PC-3 (cell line): ENCODE data around the gene PALB2. TPM values are rescaled to one million over a fixed set of nuclear protein-coding genes. Genes with fewer than 3 reads are reported as not detected.

Experiments
- ATAC-seq: fragments of 200-7000 bp; cut with Tn5 transposase; 2 replicates; pipeline ENCODE4 v1.9.1; 2020; ENCODE audit warnings: mild to moderate bottlenecking, moderate library complexity
- BruUV-seq: library from RNA; stranded (reverse); fragments of 400-500 nt; replicated peaks from 2 replicates; lab custom pipeline; 2021; lab: Mats Ljungman, UMichigan
- CTCF ChIA-PET: fragments of 300-600 bp; sonication (Branson Sonifier 250); formaldehyde crosslinking; loops from one replicate; lab custom pipeline; 2022; ENCODE audit warnings: antibody characterized with exemption; lab: Charles Lee
- POLR2A ChIA-PET: fragments of 300-600 bp; sonication (Branson Sonifier 250); formaldehyde crosslinking; loops from one replicate; lab custom pipeline; 2022; ENCODE audit warnings: antibody characterized with exemption; ENCODE audit not compliant: unreplicated experiment; lab: Charles Lee
- DNase-seq: peaks from one replicate; pipeline ENCODE4 v3.0.0-alpha.2; 2015
- H2AFZ ChIP-seq: fragments of 300-600 bp; sonication (generic); 2 replicates; pipeline ENCODE4 v1.6.0; 2016; ENCODE audit warnings: antibody characterized with exemption, low read length
- H3F3A ChIP-seq: fragments of 300-600 bp; sonication (generic); one replicate; pipeline ENCODE4 v1.6.0; 2017; ENCODE audit warnings: antibody characterized with exemption, low read length, control low read depth, mild to moderate bottlenecking; ENCODE audit not compliant: unreplicated experiment
- H3K27ac ChIP-seq: fragments of 300-600 bp; sonication (generic); 2 replicates; pipeline ENCODE4 v1.5.1; 2016; ENCODE audit warnings: mild to moderate bottlenecking, low read length
- H3K27me3 ChIP-seq: fragments of 300-600 bp; sonication (generic); 2 replicates; pipeline ENCODE4 v1.6.1; 2016; ENCODE audit warnings: low read length, mixed read lengths
- H3K36me3 ChIP-seq: fragments of 300-600 bp; sonication (generic); 2 replicates; pipeline ENCODE4 v1.6.1; 2016; ENCODE audit warnings: low read depth, mixed run types, low read length, mixed read lengths
- H3K4me1 ChIP-seq: fragments of 300-600 bp; sonication (generic); 2 replicates; pipeline ENCODE4 v1.5.1; 2016; ENCODE audit warnings: low read length; ENCODE audit not compliant: insufficient read depth
- H3K4me2 ChIP-seq: fragments of 300-600 bp; sonication (generic); 2 replicates; pipeline ENCODE4 v1.6.0; 2016; ENCODE audit warnings: low read length
- H3K4me3 ChIP-seq: fragments of 300-600 bp; sonication (generic); 2 replicates; pipeline ENCODE4 v1.5.1; 2016; ENCODE audit warnings: mild to moderate bottlenecking, low read length, mixed read lengths
- H3K79me2 ChIP-seq: fragments of 300-600 bp; sonication (generic); 2 replicates; pipeline ENCODE4 v1.6.1; 2017; ENCODE audit warnings: low read length, mixed read lengths
- H3K9ac ChIP-seq: fragments of 300-600 bp; sonication (generic); 2 replicates; pipeline ENCODE4 v1.6.0; 2016; ENCODE audit warnings: mild to moderate bottlenecking, low read length
- H3K9me2 ChIP-seq: fragments of 300-600 bp; sonication (generic); replicated peaks from 2 replicates; pipeline ENCODE4 v1.6.1; 2016; ENCODE audit warnings: mixed run types, low read length, mixed read lengths
- H3K9me3 ChIP-seq: fragments of 300-600 bp; sonication (generic); 2 replicates; pipeline ENCODE4 v1.6.1; 2016; ENCODE audit warnings: low read length, mixed read lengths
- H4K20me1 ChIP-seq: fragments of 300-600 bp; sonication (generic); 2 replicates; pipeline ENCODE4 v1.6.1; 2016; ENCODE audit warnings: low read length, mixed read lengths
- CTCF ChIP-seq: fragments of 300-600 bp; sonication (generic); conservative IDR thresholded peaks from 2 replicates; pipeline ENCODE4 v1.5.1; 2017; ENCODE audit warnings: antibody characterized with exemption, low read depth, mild to moderate bottlenecking, low read length
- EZH2 ChIP-seq: fragments of 300-600 bp; sonication (generic); IDR thresholded peaks from one replicate; pipeline ENCODE4 v1.6.1; 2017; ENCODE audit warnings: antibody characterized with exemption, mild to moderate bottlenecking, low read length; ENCODE audit not compliant: unreplicated experiment
- EZH2phosphoT487 ChIP-seq: fragments of 300-600 bp; sonication (generic); IDR thresholded peaks from 2 replicates; pipeline ENCODE4 v1.6.1; 2018; ENCODE audit warnings: mild to moderate bottlenecking, antibody characterized with exemption, low read length, borderline replicate concordance
- intact Hi-C: fragments of 100-400 bp; cut with micrococcal nuclease; formaldehyde crosslinking; loops from 2 replicates; pipeline ENCODE4 v1.9.0; 2023
- total RNA-seq: library from RNA; depleted of rRNA; stranded (reverse); fragments of >200 nt; gene quantifications from 2 replicates; pipeline ENCODE4 v1.2.3, GENCODE V29; 2014

Gene PALB2
- total RNA-seq, 1 experiment from 2014 or later = 4.9 TPM

- TF ChIP-seq EZH2 = no peak
- TF ChIP-seq CTCF = no peak
- no peak for TF ChIP-seq EZH2phosphoT487
- intact Hi-C loops = no loop called here
- peaks cover 11% of the 10 kb centered on the region for H3K36me3 ChIP-seq
These were observed 60.7 kb downstream of the PALB2 start for GRCh38 chr16:23580391-23580790.

GRCh38 chr16:23579371-23579770 is 61.7 kb downstream of the PALB2 start:
- CTCF ChIA-PET = no interaction called here
- POLR2A ChIA-PET = no interaction called here

More at GRCh38 chr16:23580391-23580790, 60.7 kb downstream of the PALB2 start:
- no peak overlapping the region for H2AFZ ChIP-seq
- no peak overlapping the region for H3K4me2 ChIP-seq
- H3F3A ChIP-seq = no peaks in the 10 kb centered on the region
- BruUV-seq = no TSS peak
- no peak overlapping the region for H3K27ac ChIP-seq
- ChIA-PET POLR2A (no interaction called here), CTCF (no interaction called here)
- no peak overlapping the region for H3K9ac ChIP-seq
- H3K27me3 ChIP-seq = no peaks in the 10 kb centered on the region
- H3K79me2 ChIP-seq = no peaks in the 10 kb centered on the region
- H3K9me2 ChIP-seq = no peaks in the 10 kb centered on the region
- DNase-seq (no peak), ATAC-seq (no peak)
- H3K4me1 ChIP-seq = no peaks in the 10 kb centered on the region
- no peaks in the 10 kb centered on the region for H3K9me3 ChIP-seq
- no peaks in the 10 kb centered on the region for H4K20me1 ChIP-seq
- no peak overlapping the region for H3K4me3 ChIP-seq

More at GRCh38 chr16:23579371-23579770, 61.7 kb downstream of the PALB2 start:
- no peak overlapping the region for H3K27ac ChIP-seq
- no peak overlapping the region for H3K4me3 ChIP-seq
- ATAC-seq (no peak), DNase-seq (no peak)
- no peaks in the 10 kb centered on the region for H3K79me2 ChIP-seq
- H2AFZ ChIP-seq = no peak overlapping the region
- TF ChIP-seq CTCF (no peak), EZH2 (no peak), EZH2phosphoT487 (no peak)
- H3K36me3 ChIP-seq = peaks cover 4% of the 10 kb centered on the region
- no peaks in the 10 kb centered on the region for H3K4me1 ChIP-seq
- BruUV-seq = no TSS peak
- H3K9me2 ChIP-seq = no peaks in the 10 kb centered on the region
- H3K9me3 ChIP-seq = no peaks in the 10 kb centered on the region
- intact Hi-C loops = no loop called here
- no peak overlapping the region for H3K9ac ChIP-seq
- no peaks in the 10 kb centered on the region for H3F3A ChIP-seq
- no peaks in the 10 kb centered on the region for H4K20me1 ChIP-seq
- no peak overlapping the region for H3K4me2 ChIP-seq
- no peaks in the 10 kb centered on the region for H3K27me3 ChIP-seq
